ENCODE measurements around the gene ANXA5. TPM values are rescaled to one million over a fixed set of nuclear protein-coding genes. Genes with fewer than 3 reads are reported as not detected.

ANXA5 gene
- total and polyA plus RNA-seq, 2 experiments from 2014 or later = 129 to 181 TPM

- Mint-ChIP-seq H3K27me3 (ENCODE audit: insufficient read depth, low read depth, poor library complexity) (peaks cover 10% of the 10 kb centered on the region), H3K36me3 (ENCODE audit: low read depth) (peaks cover 9% of the 10 kb centered on the region; the same call in 2 of the 3 replicates), H3K4me3 (peak overlapping the region; percentile 79), H3K27ac (no peak overlapping the region), H3K4me1 (peaks cover 27% of the 10 kb centered on the region), H3K9me3 (peaks cover 3% of the 10 kb centered on the region; the same call in 2 of the 3 replicates)
- peaks cover 30% of the 10 kb centered on the region for H3K79me2 ChIP-seq (replicated peaks; ENCODE audit: insufficient read depth)
- H3K27me3 ChIP-seq (ENCODE audit: insufficient read depth) = peaks cover 12% of the 10 kb centered on the region; the same call in 1 of the 2 replicates
- H3K36me3 ChIP-seq (ENCODE audit: insufficient read depth) = no peaks in the 10 kb centered on the region
- H4K20me1 ChIP-seq (replicated peaks; ENCODE audit: insufficient read depth) = no peaks in the 10 kb centered on the region
- H3K9me2 ChIP-seq (ENCODE audit: insufficient read depth) = no peaks in the 10 kb centered on the region
- 0 out of 2 replicates have a peak, but pooled peaks cover 6% of the 10 kb centered on the region for H3F3A ChIP-seq (replicated peaks; ENCODE audit: low read depth)
- no peak for DNase-seq (ENCODE audit: low spot score)
- H3K27ac ChIP-seq (ENCODE audit: low read depth) = no peak overlapping the region
- ATAC-seq = no peak
- peak overlapping the region; percentile 86 for H3K4me3 ChIP-seq
- peak overlapping the region; percentile 94 for H3K4me2 ChIP-seq
- H2AFZ ChIP-seq = peak overlapping the region; percentile 90; the same call in 1 of the 2 replicates
- TF ChIP-seq, protein P1, sequence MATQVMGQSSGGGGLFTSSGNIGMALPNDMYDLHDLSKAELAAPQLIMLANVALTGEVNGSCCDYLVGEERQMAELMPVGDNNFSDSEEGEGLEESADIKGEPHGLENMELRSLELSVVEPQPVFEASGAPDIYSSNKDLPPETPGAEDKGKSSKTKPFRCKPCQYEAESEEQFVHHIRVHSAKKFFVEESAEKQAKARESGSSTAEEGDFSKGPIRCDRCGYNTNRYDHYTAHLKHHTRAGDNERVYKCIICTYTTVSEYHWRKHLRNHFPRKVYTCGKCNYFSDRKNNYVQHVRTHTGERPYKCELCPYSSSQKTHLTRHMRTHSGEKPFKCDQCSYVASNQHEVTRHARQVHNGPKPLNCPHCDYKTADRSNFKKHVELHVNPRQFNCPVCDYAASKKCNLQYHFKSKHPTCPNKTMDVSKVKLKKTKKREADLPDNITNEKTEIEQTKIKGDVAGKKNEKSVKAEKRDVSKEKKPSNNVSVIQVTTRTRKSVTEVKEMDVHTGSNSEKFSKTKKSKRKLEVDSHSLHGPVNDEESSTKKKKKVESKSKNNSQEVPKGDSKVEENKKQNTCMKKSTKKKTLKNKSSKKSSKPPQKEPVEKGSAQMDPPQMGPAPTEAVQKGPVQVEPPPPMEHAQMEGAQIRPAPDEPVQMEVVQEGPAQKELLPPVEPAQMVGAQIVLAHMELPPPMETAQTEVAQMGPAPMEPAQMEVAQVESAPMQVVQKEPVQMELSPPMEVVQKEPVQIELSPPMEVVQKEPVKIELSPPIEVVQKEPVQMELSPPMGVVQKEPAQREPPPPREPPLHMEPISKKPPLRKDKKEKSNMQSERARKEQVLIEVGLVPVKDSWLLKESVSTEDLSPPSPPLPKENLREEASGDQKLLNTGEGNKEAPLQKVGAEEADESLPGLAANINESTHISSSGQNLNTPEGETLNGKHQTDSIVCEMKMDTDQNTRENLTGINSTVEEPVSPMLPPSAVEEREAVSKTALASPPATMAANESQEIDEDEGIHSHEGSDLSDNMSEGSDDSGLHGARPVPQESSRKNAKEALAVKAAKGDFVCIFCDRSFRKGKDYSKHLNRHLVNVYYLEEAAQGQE (IDR thresholded peaks at IDR 0.05; ENCODE audit: unreplicated experiment) = no peak
- TF ChIP-seq ZNF331 (CRISPR knock-in tag; IDR thresholded peaks at IDR 0.05; ENCODE audit: low read depth) = no peak
- peaks cover 16% of the 10 kb centered on the region for H3K4me1 ChIP-seq (ENCODE audit: insufficient read depth)
Observed at GRCh38 chr4:121697564-121697963, 784 bp upstream of the ANXA5 start.

DNA sequence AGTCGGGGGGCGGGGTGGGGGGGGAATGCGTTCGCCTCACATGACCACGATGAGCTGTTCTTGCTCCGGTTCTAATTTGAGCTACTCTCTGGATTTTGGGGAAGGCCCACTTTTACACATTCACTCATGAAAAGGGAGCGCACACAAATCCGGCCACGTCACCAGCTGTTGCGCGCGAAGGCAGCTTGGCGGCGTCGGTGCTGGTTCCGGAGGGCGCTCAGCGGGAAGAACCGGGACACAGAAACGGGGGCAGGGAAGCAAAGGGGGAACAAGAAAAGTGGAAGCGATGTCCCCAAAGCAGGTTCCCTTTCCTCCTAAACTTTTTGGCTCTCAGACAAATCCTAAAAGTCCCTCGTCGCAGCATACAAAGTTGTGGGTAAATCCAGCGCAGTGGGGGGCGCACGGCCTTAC is 605 bp downstream of the ANXA5 start:
- peak; percentile 11 for ATAC-seq
- H3K27me3 ChIP-seq (ENCODE audit: insufficient read depth) = peaks cover 12% of the 10 kb centered on the region; the same call in 1 of the 2 replicates
- Mint-ChIP-seq H3K9me3 (no peaks in the 10 kb centered on the region), H3K4me3 (peak overlapping the region; percentile 99), H3K27ac (peak overlapping the region; percentile 95), H3K27me3 (ENCODE audit: insufficient read depth, low read depth, poor library complexity) (peaks cover 10% of the 10 kb centered on the region), H3K36me3 (ENCODE audit: low read depth) (peaks cover 13% of the 10 kb centered on the region; the same call in 2 of the 3 replicates), H3K4me1 (peaks cover 37% of the 10 kb centered on the region)
- TF ChIP-seq NANOG (IDR thresholded peaks at IDR 0.05; ENCODE audit: borderline replicate concordance) = no peak
- TF ChIP-seq CTCF (conservative IDR thresholded peaks at IDR 0.05; ENCODE audit: low read depth in 2 of 2) = no peak
- no peak for TF ChIP-seq ZNF114 (CRISPR knock-in tag; IDR thresholded peaks at IDR 0.05)
- TF ChIP-seq CREB1 (CRISPR knock-in tag; IDR thresholded peaks at IDR 0.05; ENCODE audit: low read depth) = peak; percentile 46; the same call in 1 of the 2 replicates
- peaks cover 42% of the 10 kb centered on the region for H3K79me2 ChIP-seq (replicated peaks; ENCODE audit: insufficient read depth)
- H3K4me2 ChIP-seq = peak overlapping the region; percentile 94
- H3K27ac ChIP-seq (ENCODE audit: low read depth) = no peak overlapping the region; the same call in 1 of the 2 replicates
- no peaks in the 10 kb centered on the region for H3K9me2 ChIP-seq (ENCODE audit: insufficient read depth)
- DNase-seq (ENCODE audit: low spot score) = peak; percentile 60
- 0 out of 2 replicates have a peak, but pooled peaks cover 6% of the 10 kb centered on the region for H3F3A ChIP-seq (replicated peaks; ENCODE audit: low read depth)
- no peaks in the 10 kb centered on the region for H3K36me3 ChIP-seq (ENCODE audit: insufficient read depth)
- H3K4me1 ChIP-seq (ENCODE audit: insufficient read depth) = peaks cover 27% of the 10 kb centered on the region
- H4K20me1 ChIP-seq (replicated peaks; ENCODE audit: insufficient read depth) = no peaks in the 10 kb centered on the region
- H2AFZ ChIP-seq = peak overlapping the region; percentile 94
- peak overlapping the region; percentile 86 for H3K4me3 ChIP-seq
